ENCODE data around the gene FAM50A.

GRCh38 chrX:154472685-154473632 is 29.0 kb downstream of the FAM50A start:
- TF ChIP-seq CTCF (IDR thresholded peaks at IDR 0.05; ENCODE audit: insufficient read depth, low read length, poor library complexity, severe bottlenecking): no peak
- TF ChIP-seq EZH2phosphoT487 (conservative IDR thresholded peaks at IDR 0.05; ENCODE audit: low read length): no peak
